NK-92 (cell line): ENCODE results near the gene SH3BP4.

Experiments used
- DNase-seq: peaks from one replicate; lab custom pipeline; 2025; ENCODE audit not compliant: unreplicated experiment; lab: John Stamatoyannopoulos, UW

SH3BP4 gene

DNA sequence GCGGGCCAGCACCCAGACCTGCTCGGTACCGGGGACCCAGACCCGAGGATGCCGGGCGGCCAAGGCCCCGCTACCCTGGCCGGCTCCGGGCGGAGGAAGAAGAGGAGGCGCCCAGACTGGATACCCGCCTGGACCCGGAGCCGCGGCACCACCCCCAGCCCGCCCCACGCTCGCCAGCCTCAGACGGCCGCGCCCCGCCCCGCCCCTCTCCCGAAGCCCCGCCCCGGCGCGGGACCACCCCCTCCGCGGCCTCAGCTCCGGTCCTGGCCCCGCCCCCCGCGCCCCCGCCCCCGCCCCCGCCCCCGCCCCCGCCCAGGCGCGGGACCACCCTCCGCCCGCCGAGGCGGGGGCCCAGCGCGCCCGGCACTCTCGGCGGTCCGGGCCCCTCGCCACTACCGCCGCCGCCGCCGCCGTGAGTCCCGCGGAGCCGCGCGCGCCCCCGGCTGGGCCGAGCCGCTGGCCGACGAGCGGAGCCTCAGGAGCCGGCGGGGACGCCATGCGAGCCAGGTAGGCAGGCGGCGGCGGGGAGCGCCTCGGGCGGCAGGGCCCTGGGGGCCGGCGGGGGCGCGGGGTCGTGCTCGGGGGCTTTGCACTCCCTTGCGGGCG is at the start of gene SH3BP4:
Gene SH3BP4 (plus strand): TSS at position 354 of the 606 bp plus-strand sequence. CDS start 82,986 bp downstream, outside the sequence.
- no peak for DNase-seq

GRCh38 chr2:234904785-234905184 is 47.0 kb upstream of the SH3BP4 start:
- DNase-seq, result no peak

- DNase-seq, result no peak
Measured at GRCh38 chr2:234905547-234906265, 46.1 kb upstream of the SH3BP4 start.

- no peak for DNase-seq
Measured at GRCh38 chr2:234910186-234910679, 41.6 kb upstream of the SH3BP4 start.

DNA sequence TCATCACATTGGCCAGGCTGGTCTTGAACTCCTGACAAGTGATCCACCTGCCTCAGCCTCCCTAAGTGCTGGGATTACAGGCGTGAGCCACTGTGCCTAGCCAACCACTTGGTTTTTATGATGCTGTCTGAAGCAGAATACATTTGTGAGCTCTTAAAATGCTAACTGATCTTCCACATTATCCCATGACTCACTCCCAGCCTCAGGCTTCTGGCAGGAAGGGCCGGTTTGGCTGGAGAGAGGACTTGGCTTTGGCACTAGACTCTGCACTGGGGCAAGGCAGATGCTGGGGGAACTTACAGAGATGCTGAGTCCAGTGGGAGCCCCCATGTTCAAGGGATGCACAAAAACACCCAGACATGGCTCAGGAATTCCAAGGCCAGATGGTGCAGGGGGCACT is 40.5 kb upstream of the SH3BP4 start:
- DNase-seq, result no peak

GRCh38 chr2:234912437-234912836 is 39.4 kb upstream of the SH3BP4 start:
- DNase-seq, result no peak

GRCh38 chr2:234913208-234913626 is 38.6 kb upstream of the SH3BP4 start:
- DNase-seq, result no peak

GRCh38 chr2:234914371-234915154 is 37.3 kb upstream of the SH3BP4 start:
- no peak for DNase-seq

GRCh38 chr2:234916674-234917073 is 35.1 kb upstream of the SH3BP4 start:
- DNase-seq, result no peak

DNA sequence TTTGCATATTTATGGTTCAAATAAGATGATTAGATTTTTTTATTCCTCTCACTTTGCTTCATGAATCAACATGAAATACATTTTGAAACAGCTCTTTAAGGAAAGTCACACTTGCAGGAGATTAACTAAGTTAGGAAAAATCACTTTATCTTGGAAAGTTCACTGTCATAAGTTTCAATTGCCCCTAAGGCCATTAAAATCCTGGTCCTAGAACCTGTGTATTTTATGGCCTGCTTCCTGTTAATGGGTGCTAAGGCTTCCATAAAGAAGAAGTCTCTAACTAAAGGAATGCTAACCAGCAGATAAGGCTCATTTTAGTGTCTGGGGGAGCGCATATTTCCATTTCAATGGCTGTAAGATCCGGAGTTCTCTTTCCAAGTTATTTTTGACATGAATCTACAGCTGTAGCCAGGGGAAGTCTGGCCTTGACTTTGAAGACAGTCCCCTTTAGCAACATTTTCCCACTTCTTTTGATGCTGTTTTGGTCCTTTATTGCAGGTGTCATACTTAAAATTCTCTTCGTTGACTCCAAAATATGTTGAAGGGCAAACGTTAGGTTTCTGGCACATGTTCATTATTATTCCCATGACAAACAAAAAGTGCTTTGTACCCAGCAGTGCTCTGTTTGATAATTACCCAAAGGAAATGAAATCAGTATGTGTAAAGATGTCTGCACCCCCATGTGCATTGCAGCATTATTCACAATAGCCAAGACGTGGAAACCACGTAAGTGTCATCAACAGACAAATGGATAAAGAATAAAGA is 34.4 kb upstream of the SH3BP4 start:
- no peak for DNase-seq

GRCh38 chr2:234919711-234920110 is 32.1 kb upstream of the SH3BP4 start:
- DNase-seq, result no peak

- no peak for DNase-seq
Measured at GRCh38 chr2:234920836-234921235, 31.0 kb upstream of the SH3BP4 start.

- no peak for DNase-seq
Measured at GRCh38 chr2:234929002-234929401, 22.8 kb upstream of the SH3BP4 start.

DNA sequence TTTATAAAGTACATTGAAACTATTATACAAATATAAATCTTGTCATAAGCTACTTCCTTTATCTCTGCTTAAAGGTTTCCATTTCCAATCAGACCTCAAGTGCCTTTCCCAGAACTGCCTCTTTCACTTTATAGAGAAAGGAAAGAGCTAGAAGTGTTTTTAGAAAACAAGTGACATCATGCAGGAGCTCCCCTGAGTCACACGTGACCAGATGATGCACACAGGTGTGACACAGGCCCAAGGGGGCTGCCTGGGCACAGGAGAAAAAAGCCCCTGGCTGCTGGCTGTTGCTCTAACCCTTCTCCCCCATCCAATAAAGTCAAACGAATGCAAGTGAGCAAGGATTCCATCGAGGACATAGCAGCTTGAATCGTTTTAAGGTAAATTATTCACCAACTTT is 21.4 kb upstream of the SH3BP4 start:
- DNase-seq, result no peak

DNA sequence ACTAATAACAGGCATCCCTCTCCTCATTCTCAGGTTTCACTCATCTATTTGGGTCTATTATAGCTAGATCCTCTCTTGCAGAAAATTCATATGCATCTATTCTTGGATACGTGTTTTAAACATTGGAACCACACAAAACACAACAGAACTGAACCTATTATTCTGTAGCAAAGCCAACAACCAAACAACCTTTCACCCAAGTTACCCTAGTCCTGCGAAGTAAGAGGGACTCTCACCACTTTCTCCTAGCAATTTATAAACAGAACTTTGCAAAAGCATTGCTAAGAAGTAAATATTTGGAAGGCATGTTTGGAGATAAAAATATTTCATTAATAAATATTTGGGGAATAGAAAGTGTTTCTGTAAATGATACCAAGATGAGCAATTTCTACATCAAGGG is 20.4 kb upstream of the SH3BP4 start:
- DNase-seq, result no peak

DNA sequence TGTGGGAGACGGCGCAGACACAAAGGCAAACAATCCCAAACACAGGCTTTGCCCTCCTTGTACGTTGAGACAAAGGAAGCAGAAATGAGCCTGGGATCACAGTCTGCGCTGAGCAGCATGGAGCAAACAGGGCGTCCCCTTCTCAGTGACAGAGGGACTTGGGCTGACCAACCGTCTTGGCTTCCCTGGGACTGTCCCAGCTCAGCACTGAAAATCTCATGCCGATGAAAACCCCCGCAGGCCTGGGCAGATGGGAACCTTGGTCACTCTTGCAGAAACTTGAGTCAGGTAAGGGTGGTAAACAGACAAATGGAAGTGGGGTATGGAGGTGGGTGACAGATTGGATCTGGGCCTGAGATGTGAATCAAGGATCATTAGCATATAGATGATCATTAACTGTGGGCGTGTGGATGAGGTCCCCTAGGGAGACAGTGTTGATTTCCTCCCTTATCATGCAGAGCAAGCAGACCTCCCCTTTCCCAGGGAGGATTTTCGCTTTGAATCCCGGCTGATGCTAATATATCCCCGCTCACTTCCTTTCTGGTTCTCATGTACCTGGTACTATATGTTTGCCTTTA is 19.1 kb upstream of the SH3BP4 start:
- DNase-seq, result no peak

- DNase-seq, result no peak
Measured at GRCh38 chr2:234935311-234935710, 16.5 kb upstream of the SH3BP4 start.

GRCh38 chr2:234939576-234939975 is 12.2 kb upstream of the SH3BP4 start:
- no peak for DNase-seq

DNA sequence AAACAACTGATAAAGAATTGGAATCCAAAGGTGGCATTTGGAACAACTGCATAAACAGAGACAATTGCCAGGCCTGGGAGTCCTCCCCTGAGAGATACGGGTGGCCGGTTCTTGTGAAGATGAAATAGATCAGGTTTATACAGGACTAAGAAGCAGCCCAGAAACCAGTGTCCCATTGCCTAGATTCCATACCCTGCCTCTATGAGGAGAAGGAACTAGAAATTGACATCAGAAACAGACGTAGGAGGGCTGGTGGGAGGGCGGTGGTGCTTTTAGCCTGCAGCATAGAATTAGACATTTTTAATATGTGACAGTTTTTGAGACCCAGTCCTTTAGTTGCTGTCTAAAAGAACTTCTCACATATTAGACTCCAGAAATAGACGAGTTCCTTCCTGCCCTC is 11.8 kb upstream of the SH3BP4 start:
- DNase-seq, result no peak

DNA sequence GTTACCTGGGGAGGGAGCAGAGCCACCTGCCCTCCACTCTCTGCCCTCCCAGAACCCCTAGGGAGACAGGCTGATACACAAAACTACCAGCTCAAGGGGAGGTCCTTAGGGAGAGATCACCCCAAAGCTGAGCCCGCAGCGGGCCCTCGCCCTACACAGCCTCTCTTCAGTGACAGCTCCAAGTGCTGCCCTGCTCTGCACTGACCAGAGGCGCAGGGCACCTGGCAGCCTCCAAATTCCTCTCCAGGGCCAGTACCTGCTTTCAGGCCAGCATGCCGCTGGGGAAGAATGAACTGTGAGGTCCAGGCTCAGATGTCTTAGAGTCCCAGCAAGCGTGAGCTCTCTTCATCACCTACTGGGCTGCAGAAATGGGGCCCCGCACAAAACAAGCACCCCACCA is 11.3 kb upstream of the SH3BP4 start:
- no peak for DNase-seq
